Stimulated activated CD4-positive, alpha-beta T cell treated with anti-CD3 and anti-CD28 coated beads, TNF-alpha, amount 100 ng/mL, for 1 hour (primary cell): ENCODE data around the gene SART3.
"Not testable (repeated sequence)": the region's sequence is repeated elsewhere in the genome, so short reads cannot be mapped to it uniquely, and the experiment has no call there.

ENCODE experiments used
- DNase-seq, 3 donors: peaks; one replicate each; pipeline ENCODE4 v3.0.0-alpha.2; 2020; ENCODE audit warnings: low read depth in 3 of 3, low spot score in 1 of 3

SART3 gene

GRCh38 chr12:108495054-108495453 lies 65.9 kb downstream of the SART3 start:
- no peak for DNase-seq

- DNase-seq = no peak
These were observed 69.7 kb downstream of the SART3 start for GRCh38 chr12:108491256-108491655.

- not testable (repeated sequence) for DNase-seq
These were observed 73.9 kb downstream of the SART3 start for GRCh38 chr12:108487029-108487428.

GRCh38 chr12:108485371-108485770 lies 75.6 kb downstream of the SART3 start:
- DNase-seq = not testable (repeated sequence)

GRCh38 chr12:108484845-108485244 lies 76.1 kb downstream of the SART3 start:
- no peak for DNase-seq

- DNase-seq = no peak
These were observed 76.5 kb downstream of the SART3 start for GRCh38 chr12:108484431-108484830.

- DNase-seq = no peak
These were observed 77.5 kb downstream of the SART3 start for GRCh38 chr12:108483213-108484059.

GRCh38 chr12:108482717-108483212 lies 78.2 kb downstream of the SART3 start:
- no peak for DNase-seq

- DNase-seq = no peak
These were observed 81.5 kb downstream of the SART3 start for GRCh38 chr12:108479364-108480070.

GRCh38 chr12:108478611-108479206 lies 82.3 kb downstream of the SART3 start:
- DNase-seq = no peak

- no peak for DNase-seq
These were observed 83.1 kb downstream of the SART3 start for GRCh38 chr12:108477881-108478259.

GRCh38 chr12:108477055-108477880 lies 83.7 kb downstream of the SART3 start:
- no peak for DNase-seq

GRCh38 chr12:108475396-108475795 lies 85.6 kb downstream of the SART3 start:
- DNase-seq = no peak

- no peak for DNase-seq
These were observed 87.4 kb downstream of the SART3 start for GRCh38 chr12:108473400-108474055.
